ENCODE results near the gene RNF144B. TPM values are rescaled to one million over a fixed set of nuclear protein-coding genes. Genes with fewer than 3 reads are reported as not detected.

RNF144B gene
- total and polyA plus RNA-seq, 9 of the 15 experiments (the other 6 are each of a cell fraction or from before 2014, with no cell fraction given), result 0.01 TPM; not detected in 8

- BruUV-seq (replicated peaks), result no TSS peak
- no peak overlapping the region for H2AFZ ChIP-seq (ENCODE audit: low read depth, low read length)
- no peak overlapping the region for H3K27ac ChIP-seq (ENCODE audit: extremely low read depth, low read depth, low read length)
- WGBS (ENCODE audit: insufficient coverage, low coverage, missing lambda C conversion rate), result 0% methylated on average over 11 of the region's 11 CpGs
- no peak overlapping the region for H3K4me2 ChIP-seq (ENCODE audit: insufficient read depth, low read length)
- peaks cover 0 to 5% of the 10 kb centered on the region in 2 experiments; a peak in 1 of 5 replicates for H3K27me3 ChIP-seq (ENCODE audit: control insufficient read depth in 2 of 2, insufficient read depth in 2 of 2, low read length in 2 of 2)
- H3K9me1 ChIP-seq (ENCODE audit: control insufficient read depth, insufficient read depth, low read length), result no peaks in the 10 kb centered on the region
- no peak overlapping the region for H3K4me3 ChIP-seq
- no peaks in the 10 kb centered on the region for H3K9me3 ChIP-seq (replicated peaks; ENCODE audit: control insufficient read depth, insufficient read depth, low read depth, low read length)
- H3K36me3 ChIP-seq (ENCODE audit: control insufficient read depth, insufficient read depth, low read length), result no peaks in the 10 kb centered on the region
- no peak overlapping the region for H3K9ac ChIP-seq (ENCODE audit: insufficient read depth in 1 of 2, low read depth in 2 of 2, low read length in 2 of 2)
- no peaks in the 10 kb centered on the region for H3K4me1 ChIP-seq (replicated peaks in 1 of 2; ENCODE audit: control insufficient read depth in 2 of 2, insufficient read depth in 2 of 2, low read length in 2 of 2)
- no peaks in the 10 kb centered on the region for H3K79me2 ChIP-seq (ENCODE audit: control insufficient read depth, insufficient read depth, low read length)
- TF ChIP-seq, protein P1, sequence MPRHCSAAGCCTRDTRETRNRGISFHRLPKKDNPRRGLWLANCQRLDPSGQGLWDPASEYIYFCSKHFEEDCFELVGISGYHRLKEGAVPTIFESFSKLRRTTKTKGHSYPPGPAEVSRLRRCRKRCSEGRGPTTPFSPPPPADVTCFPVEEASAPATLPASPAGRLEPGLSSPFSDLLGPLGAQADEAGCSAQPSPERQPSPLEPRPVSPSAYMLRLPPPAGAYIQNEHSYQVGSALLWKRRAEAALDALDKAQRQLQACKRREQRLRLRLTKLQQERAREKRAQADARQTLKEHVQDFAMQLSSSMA (CRISPR knock-in tag; IDR thresholded peaks at IDR 0.05), result no peak
- no peak for TF ChIP-seq SMARCB1 (IDR thresholded peaks at IDR 0.05; ENCODE audit: insufficient read length, low read depth)
- TF ChIP-seq DLX4 (CRISPR knock-in tag; IDR thresholded peaks at IDR 0.05), result no peak
- TF ChIP-seq GATAD2B (IDR thresholded peaks at IDR 0.05; ENCODE audit: borderline replicate concordance), result no peak
- TF ChIP-seq E2F3 (CRISPR knock-in tag; IDR thresholded peaks at IDR 0.05), result no peak
- TF ChIP-seq PHF8 (IDR thresholded peaks at IDR 0.05; ENCODE audit: borderline replicate concordance, low read length), result no peak
- TF ChIP-seq ZKSCAN3 (CRISPR knock-in tag; IDR thresholded peaks at IDR 0.05), result no peak
- TF ChIP-seq ZKSCAN1 (IDR thresholded peaks at IDR 0.05; ENCODE audit: low read depth, low read length), result no peak
- TF ChIP-seq ZNF134 (CRISPR knock-in tag; conservative IDR thresholded peaks at IDR 0.05), result no peak
- ChIA-PET POLR2A (interaction anchor here (0.5 kb wide), 1 partner anchor 1144 kb away, joined by 5 read pairs; no protein-coding TSS in a partner anchor), CTCF (ENCODE audit: low intra/inter-chr PET ratio) (no interaction called here)
- in situ Hi-C loops (cut with MboI) (loop anchor here (5.0 kb wide), 1 partner anchor 899 kb away; no protein-coding TSS in a partner anchor), intact Hi-C loops (cut with micrococcal nuclease) (no loop called here)
- no peak for DNase-seq (ENCODE audit: extremely low read depth in 1 of 4, low spot score in 3 of 4)
- H4K20me1 ChIP-seq (replicated peaks; ENCODE audit: control insufficient read depth, insufficient read depth, low read length), result no peaks in the 10 kb centered on the region
- ATAC-seq, result peak; percentile 63; the same call in 2 of the 3 replicates
- FAIRE-seq, result no peak
These were observed 104.3 kb downstream of the RNF144B start for GRCh38 chr6:18491308-18492045.

Data from K562 (cell line).